D721Med (cell line): ENCODE data around the gene ITPR2.

Source experiments
- DNase-seq: peaks from one replicate; pipeline ENCODE4 v3.0.0; 2011; ENCODE audit warnings: low spot score; ENCODE audit not compliant: insufficient read length
- FAIRE-seq: peaks from 2 replicates; lab custom pipeline; 2011; peaks lifted over from hg19 to GRCh38; lab: Jason Lieb, UNC
- TF ChIP-seq, protein P1 (sequence below): IDR thresholded peaks from 2 replicates; pipeline ENCODE4 v1.5.1; 2012; ENCODE audit warnings: mild to moderate bottlenecking, control low read depth; ENCODE audit not compliant: insufficient read depth; ENCODE audit errors: missing control alignments

Gene ITPR2

DNA sequence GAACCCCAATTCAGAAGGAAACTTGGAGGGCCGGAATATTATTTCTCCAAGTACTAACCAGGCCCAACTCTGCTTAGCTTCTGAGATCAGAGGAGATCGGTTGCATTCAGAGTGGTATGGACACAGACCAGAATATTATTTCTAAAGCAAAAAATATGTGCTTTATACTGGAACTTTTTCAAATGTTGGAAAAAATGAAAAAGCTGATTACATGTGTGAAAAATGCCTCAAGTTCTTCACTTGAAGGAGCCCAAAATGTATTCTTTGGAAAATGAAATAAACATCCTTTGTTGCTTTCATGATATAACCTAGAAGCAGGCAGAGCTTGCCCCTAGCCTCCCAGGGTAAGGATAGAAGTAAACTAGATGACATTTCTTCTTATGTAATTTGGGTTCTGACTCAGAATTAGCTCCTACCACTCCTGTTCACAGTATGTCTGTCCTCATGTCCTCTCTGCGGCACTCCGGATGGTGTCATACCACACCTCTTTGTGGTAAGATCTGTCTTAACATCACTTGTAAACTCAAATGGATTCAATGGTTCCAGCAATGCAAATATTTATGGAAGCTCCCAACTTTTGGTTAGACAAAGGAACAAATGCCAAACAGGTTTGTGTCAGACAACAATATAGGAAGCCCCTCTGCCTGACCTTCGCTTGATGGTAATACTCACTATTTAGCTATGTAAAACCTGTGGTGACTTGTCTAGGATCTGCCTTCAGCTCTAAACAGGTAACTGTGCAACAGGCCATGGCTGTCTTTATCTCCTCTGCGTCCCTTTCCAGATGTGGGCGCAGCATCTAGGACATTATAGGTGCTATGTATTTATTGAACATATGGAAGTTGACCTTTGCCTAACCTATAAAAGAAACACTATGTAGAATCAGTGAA is 459.1 kb downstream of the ITPR2 start:
- TF ChIP-seq, protein P1, sequence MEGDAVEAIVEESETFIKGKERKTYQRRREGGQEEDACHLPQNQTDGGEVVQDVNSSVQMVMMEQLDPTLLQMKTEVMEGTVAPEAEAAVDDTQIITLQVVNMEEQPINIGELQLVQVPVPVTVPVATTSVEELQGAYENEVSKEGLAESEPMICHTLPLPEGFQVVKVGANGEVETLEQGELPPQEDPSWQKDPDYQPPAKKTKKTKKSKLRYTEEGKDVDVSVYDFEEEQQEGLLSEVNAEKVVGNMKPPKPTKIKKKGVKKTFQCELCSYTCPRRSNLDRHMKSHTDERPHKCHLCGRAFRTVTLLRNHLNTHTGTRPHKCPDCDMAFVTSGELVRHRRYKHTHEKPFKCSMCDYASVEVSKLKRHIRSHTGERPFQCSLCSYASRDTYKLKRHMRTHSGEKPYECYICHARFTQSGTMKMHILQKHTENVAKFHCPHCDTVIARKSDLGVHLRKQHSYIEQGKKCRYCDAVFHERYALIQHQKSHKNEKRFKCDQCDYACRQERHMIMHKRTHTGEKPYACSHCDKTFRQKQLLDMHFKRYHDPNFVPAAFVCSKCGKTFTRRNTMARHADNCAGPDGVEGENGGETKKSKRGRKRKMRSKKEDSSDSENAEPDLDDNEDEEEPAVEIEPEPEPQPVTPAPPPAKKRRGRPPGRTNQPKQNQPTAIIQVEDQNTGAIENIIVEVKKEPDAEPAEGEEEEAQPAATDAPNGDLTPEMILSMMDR = no peak
- no peak for FAIRE-seq
- no peak for DNase-seq

DNA sequence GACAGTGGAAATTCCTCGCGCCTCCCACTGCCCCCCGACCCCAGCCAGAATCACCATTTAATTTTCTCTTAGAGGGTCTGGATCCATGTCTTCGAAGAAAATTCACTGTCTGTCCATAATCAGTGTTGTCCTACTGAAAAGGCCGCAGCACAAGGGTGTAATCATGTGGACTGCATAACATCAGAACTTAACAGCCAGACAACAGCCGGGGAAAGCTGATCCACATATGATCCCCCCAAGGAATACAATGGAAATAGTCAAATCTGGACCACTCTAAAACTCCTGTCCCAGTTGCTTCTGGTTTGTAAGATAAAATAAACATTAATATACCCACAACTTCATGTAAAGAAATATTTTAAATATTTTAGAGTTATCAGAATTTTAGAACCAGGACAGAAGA is 460.1 kb downstream of the ITPR2 start:
- DNase-seq (no peak), FAIRE-seq (no peak)
- TF ChIP-seq, protein P1 = no peak

DNA sequence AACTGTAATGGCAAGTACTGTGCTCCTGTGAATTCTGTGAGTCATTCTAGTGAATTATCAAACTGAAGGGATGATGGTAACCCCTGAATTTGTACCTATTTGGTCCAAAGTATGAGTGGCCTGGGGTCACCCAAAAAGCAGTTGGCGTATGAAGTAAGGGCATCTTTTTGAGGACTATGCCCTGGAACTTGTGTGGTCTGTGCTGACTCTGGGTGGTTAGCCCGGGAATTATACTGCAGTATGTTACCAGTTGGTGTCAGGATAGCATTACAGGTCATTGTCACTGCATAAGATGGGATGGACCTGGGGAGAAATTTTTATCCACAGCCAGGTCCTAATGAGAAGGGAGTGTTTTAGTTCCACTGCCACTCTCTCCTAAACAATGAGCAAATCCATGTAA is 462.9 kb downstream of the ITPR2 start:
- no peak for FAIRE-seq
- TF ChIP-seq, protein P1 = no peak
- DNase-seq = no peak

DNA sequence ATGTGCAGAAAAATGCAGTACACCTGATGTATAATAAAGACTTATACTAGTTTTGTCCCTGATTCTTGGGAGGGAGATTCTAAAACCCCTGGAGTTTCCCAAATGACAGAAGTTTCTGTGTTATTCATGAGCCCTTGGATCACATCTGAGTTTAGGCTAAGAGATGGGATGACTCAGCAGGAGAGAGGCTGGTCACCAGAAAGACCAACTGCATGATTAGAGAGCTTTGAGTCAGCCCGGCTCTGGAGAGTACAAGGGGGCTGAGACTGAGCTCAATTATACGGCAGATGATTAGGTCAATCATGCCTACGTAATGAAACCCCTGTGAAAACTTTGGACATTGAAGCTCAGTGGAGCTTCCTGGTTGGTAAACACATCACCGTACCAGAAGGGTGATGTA is 463.4 kb downstream of the ITPR2 start:
- DNase-seq = no peak
- TF ChIP-seq, protein P1 = no peak
- FAIRE-seq = no peak

DNA sequence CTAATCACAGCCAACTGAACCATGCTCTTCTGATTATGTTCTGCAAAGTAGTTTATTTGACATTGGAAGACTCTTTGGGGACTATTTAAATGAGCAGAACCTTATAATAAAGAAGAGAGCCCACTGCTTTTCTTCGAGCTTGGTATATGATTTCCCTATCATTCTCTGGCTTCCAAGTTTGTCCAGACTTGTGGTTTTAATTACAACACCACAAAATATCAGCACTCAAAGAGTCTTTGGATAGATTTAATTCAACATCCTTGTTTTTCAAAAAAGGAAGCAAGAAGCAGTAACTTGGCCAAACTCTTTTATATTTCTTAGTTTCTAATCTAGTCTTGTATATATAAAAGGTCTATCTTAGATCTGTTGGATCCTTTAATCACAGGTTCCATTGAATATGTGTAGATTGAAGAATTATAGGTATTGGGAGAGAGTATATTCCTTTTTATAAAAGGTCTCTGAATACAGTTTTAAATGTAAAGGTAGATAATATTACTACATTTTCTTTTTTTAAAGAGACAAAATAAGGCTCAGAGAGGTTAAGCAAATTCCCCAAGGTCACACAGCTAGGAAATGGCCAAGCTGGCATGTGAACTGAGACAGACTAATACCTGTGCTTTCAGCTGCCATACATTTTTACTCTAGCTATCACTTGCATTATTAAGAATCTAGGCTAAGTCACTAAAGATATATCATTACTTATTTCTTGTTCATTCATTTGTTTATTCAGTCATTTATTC is 464.8 kb downstream of the ITPR2 start:
- TF ChIP-seq, protein P1 = no peak
- FAIRE-seq = no peak
- no peak for DNase-seq

DNA sequence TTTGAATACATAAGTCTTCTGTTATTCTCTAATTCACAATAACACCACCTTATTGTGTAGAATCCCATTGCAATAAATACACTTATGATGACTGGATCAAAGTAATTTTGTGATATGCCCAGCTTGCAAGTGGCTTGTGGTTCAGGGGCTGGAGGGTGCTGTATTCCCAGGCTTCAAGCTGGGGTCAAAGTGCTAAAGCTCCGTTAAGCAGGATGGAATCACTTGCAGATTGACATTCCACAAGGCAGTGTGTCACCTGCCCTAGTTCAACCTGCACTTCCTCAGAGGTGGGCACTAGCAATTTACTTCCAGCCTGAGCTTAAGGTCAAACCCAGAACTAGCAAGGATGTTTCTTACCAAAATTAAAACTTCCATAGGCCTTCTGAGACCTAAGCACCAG is 471.0 kb downstream of the ITPR2 start:
- DNase-seq (no peak), FAIRE-seq (no peak)
- TF ChIP-seq, protein P1 = no peak
